Fibroblast of lung (primary cell): Measurements from ENCODE around the gene STAT4.

ENCODE experiments used
- EZH2 ChIP-seq: IDR thresholded peaks from 2 replicates; pipeline ENCODE4 v1.5.1; 2012; ENCODE audit warnings: low read length, control low read depth, mild to moderate bottlenecking; ENCODE audit errors: missing control alignments
- TF ChIP-seq, protein P1 (sequence below), 2 donors: IDR thresholded peaks in 1 of 2; conservative IDR thresholded peaks in 1 of 2; 1 replicate in 1 of 2; 2 replicates in 1 of 2; pipeline ENCODE4 v1.5.1; 2011 to 2012; ENCODE audit warnings: low read length in 2 of 2, control low read depth in 1 of 2, inconsistent platforms in 1 of 2, low read depth in 1 of 2, mild to moderate bottlenecking in 1 of 2

DNA sequence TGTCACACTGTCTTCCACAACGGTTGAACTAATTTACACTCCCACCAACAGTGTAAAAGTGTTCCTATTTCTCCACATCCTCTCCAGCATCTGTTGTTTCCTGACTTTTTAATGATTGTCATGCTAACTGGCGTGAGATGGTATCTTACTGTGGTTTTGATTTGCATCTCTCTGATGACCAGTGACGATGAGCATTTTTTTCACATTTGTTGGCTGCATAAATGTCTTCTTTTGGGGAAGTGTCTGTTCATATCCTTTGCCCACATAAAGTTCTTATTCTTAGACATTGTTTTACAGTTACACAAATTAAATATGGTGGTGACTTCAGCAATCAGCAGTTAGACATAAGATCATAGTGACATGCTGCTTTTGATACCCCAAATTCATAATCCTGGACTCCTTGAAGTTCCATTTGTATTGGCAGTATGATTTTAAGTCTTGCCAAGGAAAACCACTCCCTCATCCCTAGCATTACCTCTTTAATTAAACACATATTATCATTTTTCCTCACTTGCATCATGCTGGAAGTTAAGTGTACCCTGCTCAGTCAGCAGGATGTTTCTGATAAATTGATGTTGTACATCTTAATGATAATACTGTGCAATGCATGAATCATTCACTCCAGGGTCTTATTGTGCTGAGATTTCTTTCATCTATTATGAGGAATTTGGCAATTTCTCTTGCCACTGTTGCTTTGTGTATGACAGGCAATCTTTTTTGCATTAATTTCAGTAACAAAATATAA is 69.2 kb downstream of the STAT4 start:
- TF ChIP-seq, protein P1, sequence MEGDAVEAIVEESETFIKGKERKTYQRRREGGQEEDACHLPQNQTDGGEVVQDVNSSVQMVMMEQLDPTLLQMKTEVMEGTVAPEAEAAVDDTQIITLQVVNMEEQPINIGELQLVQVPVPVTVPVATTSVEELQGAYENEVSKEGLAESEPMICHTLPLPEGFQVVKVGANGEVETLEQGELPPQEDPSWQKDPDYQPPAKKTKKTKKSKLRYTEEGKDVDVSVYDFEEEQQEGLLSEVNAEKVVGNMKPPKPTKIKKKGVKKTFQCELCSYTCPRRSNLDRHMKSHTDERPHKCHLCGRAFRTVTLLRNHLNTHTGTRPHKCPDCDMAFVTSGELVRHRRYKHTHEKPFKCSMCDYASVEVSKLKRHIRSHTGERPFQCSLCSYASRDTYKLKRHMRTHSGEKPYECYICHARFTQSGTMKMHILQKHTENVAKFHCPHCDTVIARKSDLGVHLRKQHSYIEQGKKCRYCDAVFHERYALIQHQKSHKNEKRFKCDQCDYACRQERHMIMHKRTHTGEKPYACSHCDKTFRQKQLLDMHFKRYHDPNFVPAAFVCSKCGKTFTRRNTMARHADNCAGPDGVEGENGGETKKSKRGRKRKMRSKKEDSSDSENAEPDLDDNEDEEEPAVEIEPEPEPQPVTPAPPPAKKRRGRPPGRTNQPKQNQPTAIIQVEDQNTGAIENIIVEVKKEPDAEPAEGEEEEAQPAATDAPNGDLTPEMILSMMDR (conservative IDR thresholded peaks at IDR 0.05 in 1 of 2, IDR thresholded peaks at IDR 0.05 in 1 of 2; ENCODE audit: low read depth in 1 of 2, low read length in 2 of 2): no peak
- no peak for TF ChIP-seq EZH2
